CD4-positive, alpha-beta T cell (primary cell): ENCODE measurements around the gene LGR4. TPM values are rescaled to one million over a fixed set of nuclear protein-coding genes. Genes with fewer than 3 reads are reported as not detected.

ENCODE experiments used
- ATAC-seq: fragments of 200-7000 bp; cut with Tn5 transposase; one replicate; pipeline ENCODE4 v1.10.0; 2022; ENCODE audit warnings: mild to moderate bottlenecking; ENCODE audit not compliant: poor library complexity
- CTCF ChIA-PET: fragments of 350-600 bp; sonication (Branson Sonifier 250); formaldehyde crosslinking; loops from one replicate; lab custom pipeline; 2021; ENCODE audit warnings: antibody characterized with exemption, inconsistent platforms; lab: Charles Lee
- POLR2A ChIA-PET: fragments of 350-600 bp; sonication (Branson Sonifier 250); formaldehyde crosslinking; loops from one replicate; lab custom pipeline; 2021; ENCODE audit warnings: antibody characterized with exemption, inconsistent platforms; lab: Charles Lee
- DNase-seq, 14 experiments: peaks; one replicate each; pipeline ENCODE4 v3.0.0-alpha.2; 2013 to 2020; ENCODE audit warnings: mixed read lengths in 2 of 14
- H3K27ac ChIP-seq, 2 donors: one replicate each; pipeline versions ENCODE4 v1.5.1 to v1.7.0; 2013; ENCODE audit warnings: low read length in 2 of 2, low read depth in 1 of 2, mild to moderate bottlenecking in 1 of 2
- H3K27me3 ChIP-seq, 2 experiments: 1 replicate in 1 of 2; 2 replicates in 1 of 2; pipeline versions ENCODE4 v1.6.1 to v1.7.0; 2013; ENCODE audit warnings: low read length in 2 of 2, control low read depth in 1 of 2, mild to moderate bottlenecking in 1 of 2, moderate library complexity in 1 of 2; ENCODE audit not compliant: insufficient read depth in 2 of 2, control insufficient read depth in 1 of 2
- H3K36me3 ChIP-seq: one replicate; pipeline ENCODE4 v1.6.1; 2013; ENCODE audit warnings: low read length, control low read depth; ENCODE audit not compliant: insufficient read depth
- H3K4me1 ChIP-seq: one replicate; pipeline ENCODE4 v1.6.1; 2013; ENCODE audit warnings: low read length, control low read depth; ENCODE audit not compliant: insufficient read depth
- H3K4me3 ChIP-seq: one replicate; pipeline ENCODE4 v1.5.1; 2013; ENCODE audit warnings: mild to moderate bottlenecking, low read length, moderate library complexity
- H3K9me3 ChIP-seq, 2 experiments: 1 replicate in 1 of 2; 2 replicates in 1 of 2; pipeline versions ENCODE4 v1.6.1 to v1.7.0; 2013; ENCODE audit warnings: low read length in 2 of 2, mild to moderate bottlenecking in 2 of 2, control low read depth in 1 of 2, moderate library complexity in 1 of 2; ENCODE audit not compliant: control insufficient read depth in 1 of 2, insufficient read depth in 1 of 2
- H3K27ac Mint-ChIP-seq: one replicate; pipeline ENCODE4 v1.8.0; 2020; ENCODE audit warnings: mixed read lengths
- H3K27me3 Mint-ChIP-seq: one replicate; pipeline ENCODE4 v1.8.0; 2021; ENCODE audit warnings: mixed read lengths
- H3K36me3 Mint-ChIP-seq: one replicate; pipeline ENCODE4 v1.8.0; 2021; ENCODE audit warnings: low read depth, mixed read lengths
- H3K4me1 Mint-ChIP-seq: one replicate; pipeline ENCODE4 v1.8.0; 2021; ENCODE audit warnings: low read depth, mixed read lengths
- H3K4me3 Mint-ChIP-seq: one replicate; pipeline ENCODE4 v1.8.0; 2020; ENCODE audit warnings: mild to moderate bottlenecking, mixed read lengths
- H3K9me3 Mint-ChIP-seq: one replicate; pipeline ENCODE4 v1.8.0; 2020; ENCODE audit warnings: mixed read lengths
- intact Hi-C, 2 experiments: fragments of 100-400 bp; cut with DNase I in 1 of 2; cut with micrococcal nuclease in 1 of 2; formaldehyde crosslinking; loops; one replicate each; pipeline versions ENCODE4 v1.15.1 to v1.9.0; 2023 to 2025; cut with DNase I, micrococcal nuclease
- total RNA-seq, 174 experiments: library from RNA in 2 of 174; stranded (reverse) in 2 of 174; gene quantifications; one replicate each; pipeline ENCODE4 v1.2.3 and lab custom pipeline; 2021 to 2026
- TF ChIP-seq, protein P1 (sequence below): fragments of 200-600 bp; IDR thresholded peaks from one replicate; pipeline ENCODE4 v1.8.0; 2022; ENCODE audit warnings: antibody characterized with exemption, mild to moderate bottlenecking

The LGR4 gene
- total RNA-seq, 2 experiments from 2014 or later = 0.69 to 0.87 TPM

DNA sequence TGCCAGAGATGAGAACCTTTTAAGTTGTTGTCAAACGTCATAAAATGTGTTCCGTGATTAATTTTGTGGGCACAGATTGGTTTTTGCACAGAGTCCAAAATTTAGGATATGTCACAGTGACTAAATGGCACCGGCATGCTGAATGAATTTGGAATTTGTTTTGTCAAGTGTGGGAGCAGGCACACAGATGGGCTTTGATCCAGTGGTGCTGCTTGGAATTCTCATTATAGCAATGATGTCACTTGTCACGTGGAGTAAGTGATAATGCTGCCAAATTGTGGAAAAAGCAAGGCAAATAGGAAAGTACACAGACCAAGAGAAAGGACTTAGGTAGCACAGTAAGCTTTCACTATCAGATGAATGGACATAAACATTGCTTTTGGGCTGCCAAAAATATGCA, 42.0 kb upstream of the LGR4 start:
- Histone ChIP-seq H3K36me3 (no peaks in the 10 kb centered on the region), H3K27me3 (no peaks in the 10 kb centered on the region), H3K4me3 (no peak overlapping the region), H3K4me1 (no peaks in the 10 kb centered on the region), H3K27ac (no peak overlapping the region), H3K9me3 (no peaks in the 10 kb centered on the region)
- Mint-ChIP-seq H3K9me3 (no peaks in the 10 kb centered on the region), H3K4me3 (no peak overlapping the region), H3K27ac (no peak overlapping the region), H3K4me1 (no peaks in the 10 kb centered on the region), H3K36me3 (no peaks in the 10 kb centered on the region), H3K27me3 (peaks cover 26% of the 10 kb centered on the region)
- ATAC-seq (no peak), DNase-seq (no peak)
- intact Hi-C loops = no loop called here
- CTCF ChIA-PET = no interaction called here
- POLR2A ChIA-PET = no interaction called here
- TF ChIP-seq, protein P1, sequence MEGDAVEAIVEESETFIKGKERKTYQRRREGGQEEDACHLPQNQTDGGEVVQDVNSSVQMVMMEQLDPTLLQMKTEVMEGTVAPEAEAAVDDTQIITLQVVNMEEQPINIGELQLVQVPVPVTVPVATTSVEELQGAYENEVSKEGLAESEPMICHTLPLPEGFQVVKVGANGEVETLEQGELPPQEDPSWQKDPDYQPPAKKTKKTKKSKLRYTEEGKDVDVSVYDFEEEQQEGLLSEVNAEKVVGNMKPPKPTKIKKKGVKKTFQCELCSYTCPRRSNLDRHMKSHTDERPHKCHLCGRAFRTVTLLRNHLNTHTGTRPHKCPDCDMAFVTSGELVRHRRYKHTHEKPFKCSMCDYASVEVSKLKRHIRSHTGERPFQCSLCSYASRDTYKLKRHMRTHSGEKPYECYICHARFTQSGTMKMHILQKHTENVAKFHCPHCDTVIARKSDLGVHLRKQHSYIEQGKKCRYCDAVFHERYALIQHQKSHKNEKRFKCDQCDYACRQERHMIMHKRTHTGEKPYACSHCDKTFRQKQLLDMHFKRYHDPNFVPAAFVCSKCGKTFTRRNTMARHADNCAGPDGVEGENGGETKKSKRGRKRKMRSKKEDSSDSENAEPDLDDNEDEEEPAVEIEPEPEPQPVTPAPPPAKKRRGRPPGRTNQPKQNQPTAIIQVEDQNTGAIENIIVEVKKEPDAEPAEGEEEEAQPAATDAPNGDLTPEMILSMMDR = no peak

DNA sequence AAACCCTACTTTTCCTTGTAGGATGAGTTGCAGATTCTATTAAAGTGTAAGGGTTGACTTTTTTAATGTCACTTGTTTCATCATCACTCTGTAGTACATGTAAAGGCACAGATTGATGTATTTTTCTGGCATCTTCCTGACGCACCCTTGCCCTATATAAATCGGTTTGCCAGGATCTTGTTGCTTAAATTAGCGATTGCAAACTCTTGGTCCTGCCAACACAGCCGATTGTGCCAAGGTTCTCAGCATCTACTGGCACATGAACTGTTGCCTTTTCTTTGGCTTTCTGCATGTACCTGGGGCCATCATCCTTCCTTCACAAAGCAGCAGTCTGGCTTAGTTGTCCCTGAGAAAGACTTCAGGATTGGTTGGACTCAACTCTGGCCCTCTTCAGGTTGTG, 41.5 kb upstream of the LGR4 start:
- CTCF ChIA-PET = no interaction called here
- no peak overlapping the region for H3K4me3 ChIP-seq

DNA sequence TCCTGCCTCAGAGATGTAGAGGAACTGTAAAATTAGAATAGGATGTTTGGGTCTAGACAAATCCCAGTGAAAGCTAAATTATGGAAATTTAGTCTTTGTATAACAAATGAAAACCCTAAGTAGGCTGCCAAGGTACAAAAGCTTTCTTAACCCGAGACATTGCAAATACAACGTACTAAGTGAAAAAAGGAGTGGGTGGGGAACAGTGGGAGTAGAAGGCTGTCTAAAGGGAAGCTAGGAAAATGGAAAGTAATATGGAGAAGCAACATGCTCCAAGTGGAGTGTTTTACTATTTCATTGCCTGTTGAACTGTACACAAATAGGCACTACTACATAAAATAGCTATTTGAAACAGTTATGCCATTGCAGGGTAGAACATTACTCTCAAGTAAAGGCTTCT, 40.8 kb upstream of the LGR4 start:
- no peak overlapping the region for H3K4me3 Mint-ChIP-seq
- Histone ChIP-seq H3K36me3 (no peaks in the 10 kb centered on the region), H3K27me3 (no peaks in the 10 kb centered on the region), H3K4me1 (no peaks in the 10 kb centered on the region), H3K27ac (no peak overlapping the region), H3K9me3 (no peaks in the 10 kb centered on the region), H3K4me3 (no peak overlapping the region)
- peaks cover 14% of the 10 kb centered on the region for H3K27me3 Mint-ChIP-seq
- POLR2A ChIA-PET = interaction anchor here (1.0 kb wide), 1 partner anchor 14 kb away, joined by 3 read pairs; no protein-coding TSS in a partner anchor
- intact Hi-C loops = no loop called here
- CTCF ChIA-PET = no interaction called here
- TF ChIP-seq, protein P1 = no peak
- H3K36me3 Mint-ChIP-seq = no peaks in the 10 kb centered on the region
- H3K4me1 Mint-ChIP-seq = peaks cover 4% of the 10 kb centered on the region
- ATAC-seq (no peak), DNase-seq (no peak)
- H3K9me3 Mint-ChIP-seq = no peaks in the 10 kb centered on the region
- H3K27ac Mint-ChIP-seq = no peak overlapping the region

More for the DNA sequence above, 41.5 kb upstream of the LGR4 start:
- H3K27ac Mint-ChIP-seq = no peak overlapping the region
- POLR2A ChIA-PET = no interaction called here
- H3K4me1 Mint-ChIP-seq = no peaks in the 10 kb centered on the region
- H3K9me3 Mint-ChIP-seq = no peaks in the 10 kb centered on the region
- intact Hi-C loops = no loop called here
- TF ChIP-seq, protein P1 = no peak
- ATAC-seq (no peak), DNase-seq (no peak)
- Histone ChIP-seq H3K27ac (no peak overlapping the region), H3K36me3 (no peaks in the 10 kb centered on the region), H3K4me1 (no peaks in the 10 kb centered on the region), H3K9me3 (no peaks in the 10 kb centered on the region), H3K27me3 (no peaks in the 10 kb centered on the region)
- H3K27me3 Mint-ChIP-seq = peaks cover 21% of the 10 kb centered on the region
- no peak overlapping the region for H3K4me3 Mint-ChIP-seq
- H3K36me3 Mint-ChIP-seq = no peaks in the 10 kb centered on the region
